OCI-LY1 (cell line): Measurements from ENCODE around the gene RANBP17.

ENCODE experiments used
- EZH2 ChIP-seq: fragments of 200-600 bp; sonication (generic), shearing (Covaris generic); IDR thresholded peaks from 2 replicates; pipeline ENCODE4 v1.8.0; 2017; ENCODE audit warnings: borderline replicate concordance, mixed run types, mild to moderate bottlenecking, antibody characterized with exemption, low read length, moderate library complexity, mixed read lengths
- TF ChIP-seq, protein P1 (sequence below): fragments of 200-600 bp; sonication (generic), shearing (Covaris generic); IDR thresholded peaks from 2 replicates; pipeline ENCODE4 v1.5.1; 2017; ENCODE audit warnings: mild to moderate bottlenecking, antibody characterized with exemption, low read length, moderate library complexity, mixed read lengths

DNA sequence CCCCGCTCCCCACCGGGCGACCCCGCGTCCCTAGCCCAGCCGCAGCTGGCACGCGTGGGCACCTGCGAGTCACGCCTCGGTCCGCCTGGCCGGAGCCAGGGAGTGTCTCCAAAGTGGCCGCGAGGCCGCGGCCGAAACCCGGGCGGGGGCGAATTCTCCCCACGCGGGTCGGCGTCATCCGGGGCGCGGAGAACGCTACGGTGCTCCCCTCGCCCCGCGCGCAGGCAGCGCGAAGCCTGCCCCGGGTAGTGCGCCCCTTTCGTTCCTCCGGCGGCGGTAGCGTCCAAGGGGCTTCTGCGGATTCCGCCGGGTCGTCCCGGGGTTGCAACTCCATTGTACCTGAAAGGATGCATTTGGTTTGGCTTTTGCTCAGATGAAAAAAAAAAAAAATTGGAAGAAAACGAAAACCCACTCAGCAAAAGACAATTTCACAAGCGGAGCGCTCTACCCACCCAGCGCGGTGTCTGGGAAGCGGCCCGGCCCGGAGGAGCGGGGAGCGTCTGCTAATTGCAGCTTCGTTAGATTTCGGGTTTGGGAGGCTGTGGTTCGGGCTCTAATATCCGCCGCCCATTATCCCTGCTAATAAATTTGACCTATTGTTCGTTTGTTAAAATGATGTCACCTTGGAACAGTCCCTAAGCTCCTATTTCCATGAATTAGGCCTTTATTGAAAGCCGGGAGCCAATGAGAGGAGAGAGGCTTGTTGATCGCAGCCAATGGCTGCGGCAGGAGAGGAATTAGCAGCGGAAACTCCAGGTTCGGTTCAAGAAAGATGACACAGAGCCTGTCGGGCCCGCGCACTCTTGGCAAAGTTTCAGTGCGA lies 446.8 kb downstream of the RANBP17 start, which contains the start of gene TLX3:
- TF ChIP-seq, protein P1, sequence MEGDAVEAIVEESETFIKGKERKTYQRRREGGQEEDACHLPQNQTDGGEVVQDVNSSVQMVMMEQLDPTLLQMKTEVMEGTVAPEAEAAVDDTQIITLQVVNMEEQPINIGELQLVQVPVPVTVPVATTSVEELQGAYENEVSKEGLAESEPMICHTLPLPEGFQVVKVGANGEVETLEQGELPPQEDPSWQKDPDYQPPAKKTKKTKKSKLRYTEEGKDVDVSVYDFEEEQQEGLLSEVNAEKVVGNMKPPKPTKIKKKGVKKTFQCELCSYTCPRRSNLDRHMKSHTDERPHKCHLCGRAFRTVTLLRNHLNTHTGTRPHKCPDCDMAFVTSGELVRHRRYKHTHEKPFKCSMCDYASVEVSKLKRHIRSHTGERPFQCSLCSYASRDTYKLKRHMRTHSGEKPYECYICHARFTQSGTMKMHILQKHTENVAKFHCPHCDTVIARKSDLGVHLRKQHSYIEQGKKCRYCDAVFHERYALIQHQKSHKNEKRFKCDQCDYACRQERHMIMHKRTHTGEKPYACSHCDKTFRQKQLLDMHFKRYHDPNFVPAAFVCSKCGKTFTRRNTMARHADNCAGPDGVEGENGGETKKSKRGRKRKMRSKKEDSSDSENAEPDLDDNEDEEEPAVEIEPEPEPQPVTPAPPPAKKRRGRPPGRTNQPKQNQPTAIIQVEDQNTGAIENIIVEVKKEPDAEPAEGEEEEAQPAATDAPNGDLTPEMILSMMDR: no peak
- no peak for TF ChIP-seq EZH2
